Measurements from ENCODE around the gene USP40.

Gene USP40

GRCh38 chr2:233428438-233428837 is 138.1 kb downstream of the USP40 start:
- Histone ChIP-seq H3K4me1 (ENCODE audit: control insufficient read depth, insufficient read depth, low read length) (no peaks in the 10 kb centered on the region), H3K4me3 (ENCODE audit: low read depth, low read length) (no peak overlapping the region), H3K9me3 (ENCODE audit: control insufficient read depth, insufficient read depth, low read depth, low read length) (no peaks in the 10 kb centered on the region), H3K36me3 (ENCODE audit: control insufficient read depth in 2 of 2, insufficient read depth in 1 of 2, low read length in 2 of 2) (no peaks in the 10 kb centered on the region), H3K27ac (ENCODE audit: extremely low read depth, low read depth, low read length) (no peak overlapping the region)
- TF ChIP-seq ZNF214 (tag by site-specific recombination; IDR thresholded peaks at IDR 0.05; ENCODE audit: borderline replicate concordance), result no peak
- TF ChIP-seq ZNF280C (tag by site-specific recombination; IDR thresholded peaks at IDR 0.05), result no peak
- TF ChIP-seq ZNF221 (tag by site-specific recombination; IDR thresholded peaks at IDR 0.05; ENCODE audit: borderline replicate concordance), result no peak
- CTCF ChIA-PET, result no interaction called here
- POLR2A ChIA-PET, result no interaction called here

- POLR2A ChIA-PET, result no interaction called here
- Histone ChIP-seq H3K27ac (ENCODE audit: extremely low read depth, low read depth, low read length) (no peak overlapping the region), H3K4me3 (ENCODE audit: low read depth, low read length) (no peak overlapping the region), H3K4me1 (ENCODE audit: control insufficient read depth, insufficient read depth, low read length) (no peaks in the 10 kb centered on the region), H3K36me3 (ENCODE audit: control insufficient read depth in 2 of 2, insufficient read depth in 1 of 2, low read length in 2 of 2) (no peaks in the 10 kb centered on the region), H3K9me3 (ENCODE audit: control insufficient read depth, insufficient read depth, low read depth, low read length) (no peaks in the 10 kb centered on the region)
- CTCF ChIA-PET, result interaction anchor here (0.6 to 1.1 kb wide), 2 partner anchors 15 to 195 kb away, joined by 3 to 4 read pairs; no protein-coding TSS in a partner anchor
- TF ChIP-seq ZNF157 (tag by site-specific recombination; IDR thresholded peaks at IDR 0.05), result no peak
- TF ChIP-seq ZBTB21 (tag by site-specific recombination; IDR thresholded peaks at IDR 0.05), result no peak
- peak; percentile 30; the same call in 1 of the 2 replicates for TF ChIP-seq ZFHX2 (tag by site-specific recombination; conservative IDR thresholded peaks at IDR 0.05)
Measured at GRCh38 chr2:233428008-233428407, 138.6 kb downstream of the USP40 start.

GRCh38 chr2:233426619-233427342 is 139.8 kb downstream of the USP40 start:
- Histone ChIP-seq H3K9me3 (ENCODE audit: control insufficient read depth, insufficient read depth, low read depth, low read length) (no peaks in the 10 kb centered on the region), H3K36me3 (ENCODE audit: control insufficient read depth in 2 of 2, insufficient read depth in 1 of 2, low read length in 2 of 2) (no peaks in the 10 kb centered on the region), H3K27ac (ENCODE audit: extremely low read depth, low read depth, low read length) (no peak overlapping the region), H3K4me1 (ENCODE audit: control insufficient read depth, insufficient read depth, low read length) (peaks cover under 1% of the 10 kb centered on the region; the same call in 1 of the 2 replicates), H3K4me3 (ENCODE audit: low read depth, low read length) (no peak overlapping the region)
- ChIA-PET CTCF (interaction anchor here (0.6 to 1.1 kb wide), 3 partner anchors 16 to 102 kb away, joined by 3 to 4 read pairs (median 4); no protein-coding TSS in a partner anchor), POLR2A (no interaction called here)
- TF ChIP-seq EGR2 (tag by site-specific recombination; IDR thresholded peaks at IDR 0.05; ENCODE audit: low read depth) (0 out of 2 replicates have a peak, but pooled peaks have one; percentile 6), ZNF514 (tag by site-specific recombination; IDR thresholded peaks at IDR 0.05) (no peak), ZFP37 (tag by site-specific recombination; IDR thresholded peaks at IDR 0.05) (no peak), ZNF23 (tag by site-specific recombination; IDR thresholded peaks at IDR 0.05; ENCODE audit: borderline replicate concordance) (no peak), REPIN1 (tag by site-specific recombination; IDR thresholded peaks at IDR 0.05; ENCODE audit: low read depth) (no peak), ZBTB10 (tag by site-specific recombination; IDR thresholded peaks at IDR 0.05) (no peak), ZNF354C (tag by site-specific recombination; IDR thresholded peaks at IDR 0.05; ENCODE audit: borderline replicate concordance, low read depth) (no peak), ZNF138 (tag by site-specific recombination; IDR thresholded peaks at IDR 0.05; ENCODE audit: borderline replicate concordance) (no peak), ZBTB21 (tag by site-specific recombination; IDR thresholded peaks at IDR 0.05) (no peak), ZNF660 (tag by site-specific recombination; IDR thresholded peaks at IDR 0.05) (no peak), TRIM28 (IDR thresholded peaks at IDR 0.05; ENCODE audit: borderline replicate concordance, low read length) (peak; percentile 33; the same call in 1 of the 2 replicates), ZNF426 (tag by site-specific recombination; IDR thresholded peaks at IDR 0.05) (no peak), GLI2 (tag by site-specific recombination; IDR thresholded peaks at IDR 0.05; ENCODE audit: borderline replicate concordance, low read depth) (no peak), SP2 (tag by site-specific recombination; IDR thresholded peaks at IDR 0.05) (no peak), SETDB1 (IDR thresholded peaks at IDR 0.05; ENCODE audit: insufficient read length, low read length) (peak; percentile 80), ZNF140 (tag by site-specific recombination; IDR thresholded peaks at IDR 0.05) (0 out of 2 replicates have a peak, but pooled peaks have one; percentile 24)

Data from HEK293 (cell line).